VCaP (cell line): ENCODE measurements around the gene MX1.

Source experiments
- H3K27ac ChIP-seq: fragments of 450-650 bp; 2 replicates; pipeline ENCODE4 v1.5.1; 2017
- TF ChIP-seq, protein P1 (sequence below): fragments of 450-650 bp; conservative IDR thresholded peaks from 2 replicates; pipeline ENCODE4 v1.5.1; 2017; ENCODE audit warnings: mild to moderate bottlenecking, moderate library complexity

MX1 gene, protein sequence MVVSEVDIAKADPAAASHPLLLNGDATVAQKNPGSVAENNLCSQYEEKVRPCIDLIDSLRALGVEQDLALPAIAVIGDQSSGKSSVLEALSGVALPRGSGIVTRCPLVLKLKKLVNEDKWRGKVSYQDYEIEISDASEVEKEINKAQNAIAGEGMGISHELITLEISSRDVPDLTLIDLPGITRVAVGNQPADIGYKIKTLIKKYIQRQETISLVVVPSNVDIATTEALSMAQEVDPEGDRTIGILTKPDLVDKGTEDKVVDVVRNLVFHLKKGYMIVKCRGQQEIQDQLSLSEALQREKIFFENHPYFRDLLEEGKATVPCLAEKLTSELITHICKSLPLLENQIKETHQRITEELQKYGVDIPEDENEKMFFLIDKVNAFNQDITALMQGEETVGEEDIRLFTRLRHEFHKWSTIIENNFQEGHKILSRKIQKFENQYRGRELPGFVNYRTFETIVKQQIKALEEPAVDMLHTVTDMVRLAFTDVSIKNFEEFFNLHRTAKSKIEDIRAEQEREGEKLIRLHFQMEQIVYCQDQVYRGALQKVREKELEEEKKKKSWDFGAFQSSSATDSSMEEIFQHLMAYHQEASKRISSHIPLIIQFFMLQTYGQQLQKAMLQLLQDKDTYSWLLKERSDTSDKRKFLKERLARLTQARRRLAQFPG

DNA sequence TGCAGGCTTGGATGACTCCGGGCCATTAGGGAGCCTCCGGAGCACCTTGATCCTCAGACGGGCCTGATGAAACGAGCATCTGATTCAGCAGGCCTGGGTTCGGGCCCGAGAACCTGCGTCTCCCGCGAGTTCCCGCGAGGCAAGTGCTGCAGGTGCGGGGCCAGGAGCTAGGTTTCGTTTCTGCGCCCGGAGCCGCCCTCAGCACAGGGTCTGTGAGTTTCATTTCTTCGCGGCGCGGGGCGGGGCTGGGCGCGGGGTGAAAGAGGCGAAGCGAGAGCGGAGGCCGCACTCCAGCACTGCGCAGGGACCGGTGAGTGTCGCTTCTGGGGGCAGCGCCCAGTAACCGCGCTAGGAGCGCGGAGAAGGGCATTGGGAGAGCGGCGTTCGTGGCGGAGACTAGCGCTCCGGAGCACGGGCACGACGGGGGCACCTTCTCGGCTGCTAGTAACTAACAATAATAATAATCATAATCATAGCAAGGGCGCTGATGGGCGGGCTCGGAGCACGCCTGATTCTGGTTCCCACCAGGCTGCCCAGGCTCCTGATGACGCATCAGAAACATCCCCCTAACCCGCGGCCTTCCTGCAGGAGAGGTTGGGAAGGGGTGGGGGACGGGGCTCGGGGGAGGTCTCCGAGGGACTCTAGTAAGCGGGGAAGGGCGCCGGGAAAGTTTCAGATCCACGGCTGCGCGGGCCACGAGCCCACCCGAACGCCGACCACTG, at the start of gene MX1:
TSS of gene MX1 (plus strand) at position 286 of the 722 bp plus-strand sequence. CDS start 5,832 bp downstream, outside the sequence.
- peak within 1 kb of the TSS; percentile 42; the same call in 1 of the 2 replicates for H3K27ac ChIP-seq
- TF ChIP-seq, protein P1, sequence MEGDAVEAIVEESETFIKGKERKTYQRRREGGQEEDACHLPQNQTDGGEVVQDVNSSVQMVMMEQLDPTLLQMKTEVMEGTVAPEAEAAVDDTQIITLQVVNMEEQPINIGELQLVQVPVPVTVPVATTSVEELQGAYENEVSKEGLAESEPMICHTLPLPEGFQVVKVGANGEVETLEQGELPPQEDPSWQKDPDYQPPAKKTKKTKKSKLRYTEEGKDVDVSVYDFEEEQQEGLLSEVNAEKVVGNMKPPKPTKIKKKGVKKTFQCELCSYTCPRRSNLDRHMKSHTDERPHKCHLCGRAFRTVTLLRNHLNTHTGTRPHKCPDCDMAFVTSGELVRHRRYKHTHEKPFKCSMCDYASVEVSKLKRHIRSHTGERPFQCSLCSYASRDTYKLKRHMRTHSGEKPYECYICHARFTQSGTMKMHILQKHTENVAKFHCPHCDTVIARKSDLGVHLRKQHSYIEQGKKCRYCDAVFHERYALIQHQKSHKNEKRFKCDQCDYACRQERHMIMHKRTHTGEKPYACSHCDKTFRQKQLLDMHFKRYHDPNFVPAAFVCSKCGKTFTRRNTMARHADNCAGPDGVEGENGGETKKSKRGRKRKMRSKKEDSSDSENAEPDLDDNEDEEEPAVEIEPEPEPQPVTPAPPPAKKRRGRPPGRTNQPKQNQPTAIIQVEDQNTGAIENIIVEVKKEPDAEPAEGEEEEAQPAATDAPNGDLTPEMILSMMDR = no peak

DNA sequence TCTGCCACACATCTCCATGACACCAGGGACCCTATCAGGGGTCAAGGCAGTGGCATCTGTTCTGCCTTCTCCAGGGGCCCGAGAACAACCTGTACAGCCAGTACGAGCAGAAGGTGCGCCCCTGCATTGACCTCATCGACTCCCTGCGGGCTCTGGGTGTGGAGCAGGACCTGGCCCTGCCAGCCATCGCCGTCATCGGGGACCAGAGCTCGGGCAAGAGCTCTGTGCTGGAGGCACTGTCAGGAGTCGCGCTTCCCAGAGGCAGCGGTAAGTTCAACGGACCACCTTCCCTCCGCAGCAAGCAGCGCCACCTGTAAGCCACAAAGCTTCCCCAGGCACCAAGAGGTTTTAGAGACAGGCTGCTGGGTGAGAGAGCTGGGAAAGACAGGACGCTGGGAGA, 48.3 kb upstream of the MX1 start:
- no peak overlapping the region for H3K27ac ChIP-seq
- TF ChIP-seq, protein P1 = no peak

DNA sequence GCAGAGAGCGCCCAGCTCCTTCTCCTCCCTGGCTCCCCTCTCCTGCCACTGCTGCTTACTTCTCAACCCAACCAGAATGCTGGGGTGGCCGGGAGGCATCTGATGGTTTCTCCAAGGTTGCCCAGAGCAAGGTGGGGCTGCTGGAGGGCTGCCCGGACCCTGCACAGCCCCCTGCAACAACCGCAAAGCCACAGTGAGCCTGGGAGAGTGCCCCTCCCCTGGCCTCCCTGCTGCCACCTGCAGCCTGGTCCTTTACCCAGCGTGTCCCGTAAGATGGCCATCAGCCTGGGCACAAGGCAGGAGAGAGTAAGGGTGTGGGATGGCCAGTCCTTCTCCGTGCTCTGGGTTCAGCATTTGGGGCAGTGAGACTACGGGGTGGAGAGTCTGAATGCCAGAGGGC, 47.2 kb upstream of the MX1 start:
- TF ChIP-seq, protein P1 = peak; percentile 50
- no peak overlapping the region for H3K27ac ChIP-seq

DNA sequence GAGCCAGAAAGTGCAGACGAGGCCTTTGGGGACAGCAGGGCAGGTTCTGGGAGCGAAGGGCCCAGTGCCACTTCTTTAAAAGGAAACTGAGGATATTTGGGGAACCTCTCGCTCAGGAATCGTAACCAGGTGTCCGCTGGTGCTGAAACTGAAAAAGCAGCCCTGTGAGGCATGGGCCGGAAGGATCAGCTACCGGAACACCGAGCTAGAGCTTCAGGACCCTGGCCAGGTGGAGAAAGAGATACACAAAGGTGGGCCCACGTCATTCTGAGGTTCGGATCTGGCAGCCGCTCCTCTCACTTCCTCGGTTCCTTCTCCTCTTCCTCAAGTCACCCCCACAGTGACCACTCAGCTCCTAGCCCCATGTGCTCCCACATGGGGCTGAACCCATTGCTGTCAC, 46.1 kb upstream of the MX1 start:
- H3K27ac ChIP-seq = no peak overlapping the region
- TF ChIP-seq, protein P1 = no peak

DNA sequence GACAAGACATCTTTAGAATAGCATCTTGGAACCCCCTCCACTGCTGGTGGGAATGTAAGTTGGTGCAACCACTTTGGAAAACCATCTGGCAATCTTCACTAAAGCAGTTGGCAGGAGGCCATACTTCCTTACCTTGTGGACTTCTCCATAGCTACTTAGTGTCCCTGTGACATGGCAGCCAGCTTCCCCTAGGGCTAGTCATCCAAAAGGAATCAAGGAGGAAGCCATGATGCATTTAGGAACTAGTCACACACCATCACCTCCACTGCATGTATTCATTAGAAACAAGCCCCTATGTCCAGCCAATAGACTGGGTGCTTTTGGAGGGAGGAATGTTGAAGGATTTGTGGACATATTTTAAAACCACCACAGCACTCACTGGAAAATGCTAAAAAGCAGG, 44.3 kb upstream of the MX1 start:
- TF ChIP-seq, protein P1 = no peak
- H3K27ac ChIP-seq = no peak overlapping the region

DNA sequence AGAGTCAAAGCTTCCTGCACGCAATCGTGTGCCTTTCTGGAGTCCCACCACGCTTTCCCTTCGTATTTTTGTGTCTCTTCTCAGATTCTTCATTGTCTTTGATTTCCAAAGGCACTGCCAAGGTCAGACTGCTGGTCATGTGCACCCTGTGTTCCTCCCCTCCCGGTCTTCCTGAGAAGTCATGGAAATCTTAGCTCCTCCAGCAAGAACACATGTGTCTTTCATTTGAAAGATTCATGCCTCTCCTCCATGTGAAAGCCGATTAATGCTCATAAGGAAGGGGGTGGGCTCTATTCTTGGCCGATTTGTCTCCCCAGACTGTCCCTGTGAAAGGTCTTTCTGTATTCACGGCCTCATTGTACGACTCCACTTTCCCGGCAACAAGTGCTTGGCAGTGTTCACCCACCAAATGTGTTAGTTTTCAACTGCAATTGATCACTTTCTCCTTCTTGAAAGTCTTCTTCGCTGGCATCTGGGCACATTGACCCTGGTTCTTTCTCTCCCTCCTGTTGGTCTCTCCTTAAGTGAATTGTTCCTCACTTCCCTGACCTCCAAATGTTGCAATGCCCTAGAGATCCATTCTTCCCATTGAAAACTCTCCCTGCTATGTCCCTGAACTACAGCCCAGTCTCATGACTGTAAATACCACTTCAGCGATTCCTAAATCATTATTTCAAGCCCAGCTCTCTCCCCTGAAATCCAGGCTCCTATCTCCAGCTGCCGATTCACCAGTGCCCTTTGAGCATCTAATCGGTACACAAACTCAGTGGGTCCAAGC, 38.8 kb upstream of the MX1 start:
- TF ChIP-seq, protein P1 = no peak

More for the DNA sequence above, 38.8 kb upstream of the MX1 start:
- no peak overlapping the region for H3K27ac ChIP-seq
